C4-2B (cell line): ENCODE data around the gene TSSK3.

Source experiments
- ZFX ChIP-seq: fragments of 450-650 bp; IDR thresholded peaks from 2 replicates; pipeline ENCODE4 v1.6.1; 2017
- TF ChIP-seq, protein P1 (sequence below): fragments of 450-650 bp; conservative IDR thresholded peaks from 2 replicates; pipeline ENCODE4 v1.5.1; 2017; ENCODE audit warnings: mild to moderate bottlenecking

DNA sequence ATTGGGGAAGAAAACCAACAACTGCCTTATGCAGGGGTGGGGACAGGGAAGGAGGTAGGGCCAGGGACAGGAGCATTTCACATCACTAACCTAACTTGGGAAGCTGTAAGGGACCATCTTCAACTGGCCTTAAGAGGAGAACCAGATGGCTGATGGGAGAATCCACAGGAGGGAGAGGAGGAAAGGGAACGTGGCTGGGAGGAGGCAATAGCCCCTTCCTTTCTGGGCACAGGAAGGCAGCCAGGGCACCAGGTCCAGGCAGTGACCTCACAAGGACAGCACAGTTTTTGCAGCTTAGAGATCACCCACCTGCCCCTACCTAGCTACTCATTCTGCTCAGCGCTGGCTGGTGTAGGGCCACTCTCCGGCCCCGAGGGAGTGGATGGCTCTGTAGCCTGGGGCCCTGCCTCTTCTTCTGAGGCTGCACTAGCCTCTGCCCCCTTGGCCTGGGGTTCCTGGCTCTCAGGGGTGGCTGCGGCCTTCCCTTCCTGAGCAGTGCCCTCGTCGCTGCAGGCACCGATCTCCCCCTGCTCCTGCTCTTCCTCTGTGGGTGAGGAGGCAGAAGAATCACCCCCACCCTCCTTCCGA is 28.0 kb upstream of the TSSK3 start:
- TF ChIP-seq, protein P1, sequence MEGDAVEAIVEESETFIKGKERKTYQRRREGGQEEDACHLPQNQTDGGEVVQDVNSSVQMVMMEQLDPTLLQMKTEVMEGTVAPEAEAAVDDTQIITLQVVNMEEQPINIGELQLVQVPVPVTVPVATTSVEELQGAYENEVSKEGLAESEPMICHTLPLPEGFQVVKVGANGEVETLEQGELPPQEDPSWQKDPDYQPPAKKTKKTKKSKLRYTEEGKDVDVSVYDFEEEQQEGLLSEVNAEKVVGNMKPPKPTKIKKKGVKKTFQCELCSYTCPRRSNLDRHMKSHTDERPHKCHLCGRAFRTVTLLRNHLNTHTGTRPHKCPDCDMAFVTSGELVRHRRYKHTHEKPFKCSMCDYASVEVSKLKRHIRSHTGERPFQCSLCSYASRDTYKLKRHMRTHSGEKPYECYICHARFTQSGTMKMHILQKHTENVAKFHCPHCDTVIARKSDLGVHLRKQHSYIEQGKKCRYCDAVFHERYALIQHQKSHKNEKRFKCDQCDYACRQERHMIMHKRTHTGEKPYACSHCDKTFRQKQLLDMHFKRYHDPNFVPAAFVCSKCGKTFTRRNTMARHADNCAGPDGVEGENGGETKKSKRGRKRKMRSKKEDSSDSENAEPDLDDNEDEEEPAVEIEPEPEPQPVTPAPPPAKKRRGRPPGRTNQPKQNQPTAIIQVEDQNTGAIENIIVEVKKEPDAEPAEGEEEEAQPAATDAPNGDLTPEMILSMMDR = no peak
- TF ChIP-seq ZFX = no peak
